Body of pancreas (tissue), 4 donors: ENCODE data around the gene ANKRD6.

ENCODE experiments used
- CTCF ChIP-seq, 7 experiments: fragments of 450-650 bp in 4 of 7; fragments of 200-600 bp in 3 of 7; sonication (generic) in 3 of 7; IDR thresholded peaks; one replicate each; pipeline ENCODE4 v1.5.1; 2016 to 2019; ENCODE audit warnings: antibody characterized with exemption in 7 of 7
- POLR2A ChIP-seq, 3 donors: fragments of 450-650 bp; IDR thresholded peaks; one replicate each; pipeline ENCODE4 v1.6.1; 2016; ENCODE audit warnings: antibody characterized with exemption in 3 of 3, mild to moderate bottlenecking in 2 of 3

DNA sequence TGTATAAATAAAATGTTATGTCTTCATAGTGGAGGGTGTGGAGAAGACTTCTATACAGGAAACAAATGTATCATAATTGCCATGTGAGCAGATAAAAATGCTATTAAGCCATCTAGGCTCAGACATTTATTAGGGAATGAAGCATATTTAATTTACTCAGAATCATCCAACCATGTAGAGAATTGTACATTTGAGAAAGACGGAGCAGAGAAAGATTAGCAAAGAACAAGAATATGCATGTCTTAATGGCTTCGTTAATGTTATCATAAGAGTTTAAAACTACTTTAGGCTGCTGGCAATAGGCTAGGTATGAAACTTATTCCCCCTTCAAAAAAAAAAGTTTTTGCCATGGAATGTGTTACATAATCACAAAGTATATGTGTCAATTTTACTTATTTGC is 6.1 kb downstream of the ANKRD6 start:
- TF ChIP-seq CTCF (IDR thresholded peaks at IDR 0.05) (no peak), POLR2A (IDR thresholded peaks at IDR 0.05) (no peak)
